Ishikawa (cell line): ENCODE data around the gene APBA1.

Source experiments
- CEBPB ChIP-seq: IDR thresholded peaks from 2 replicates; pipeline ENCODE4 v1.6.1; 2012
- CREB1 ChIP-seq: IDR thresholded peaks from 2 replicates; pipeline ENCODE4 v1.6.1; 2012; ENCODE audit warnings: low read depth
- EP300 ChIP-seq: IDR thresholded peaks from 2 replicates; pipeline ENCODE4 v1.6.1; 2012; ENCODE audit warnings: borderline replicate concordance
- FOXM1 ChIP-seq: IDR thresholded peaks from 2 replicates; pipeline ENCODE4 v1.6.1; 2012; ENCODE audit warnings: low read depth, borderline replicate concordance
- NFIC ChIP-seq: IDR thresholded peaks from 2 replicates; pipeline ENCODE4 v1.6.1; 2012
- RAD21 ChIP-seq: IDR thresholded peaks from 2 replicates; pipeline ENCODE4 v1.6.1; 2012; ENCODE audit warnings: low read depth
- TAF1 ChIP-seq: IDR thresholded peaks from 2 replicates; pipeline ENCODE4 v1.6.1; 2012; ENCODE audit warnings: low read depth, mild to moderate bottlenecking
- TCF12 ChIP-seq: IDR thresholded peaks from 2 replicates; pipeline ENCODE4 v1.6.1; 2012; ENCODE audit warnings: low read depth
- YY1 ChIP-seq: IDR thresholded peaks from 2 replicates; pipeline ENCODE4 v1.6.1; 2012; ENCODE audit warnings: low read depth
- TF ChIP-seq, protein P1 (sequence below): IDR thresholded peaks from 2 replicates; pipeline ENCODE4 v1.6.1; 2012
- TF ChIP-seq, protein P2 (sequence below): IDR thresholded peaks from 2 replicates; pipeline ENCODE4 v1.6.1; 2012; ENCODE audit warnings: low read depth, mild to moderate bottlenecking

DNA sequence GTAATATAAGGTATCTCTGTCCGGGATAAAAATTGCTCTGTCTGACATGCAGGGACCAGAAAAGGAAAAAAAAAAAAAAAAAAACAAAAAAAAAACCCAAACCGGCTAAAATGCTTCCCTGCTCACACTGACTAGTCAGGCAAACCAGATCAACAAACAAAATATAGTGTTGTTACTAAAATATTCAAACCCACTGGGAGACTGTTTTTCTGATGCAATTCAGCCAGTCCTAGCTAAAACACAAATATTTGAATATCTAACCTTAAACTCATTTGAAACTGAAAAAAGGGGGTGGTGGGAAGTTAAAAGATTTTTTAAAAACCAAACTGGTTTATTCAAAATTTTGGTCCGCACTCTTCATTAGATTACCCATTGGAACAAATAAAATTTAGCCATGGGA lies 61.0 kb downstream of the APBA1 start:
- TF ChIP-seq FOXM1 (no peak), YY1 (no peak), RAD21 (no peak), EP300 (no peak), CREB1 (no peak), NFIC (no peak), TAF1 (no peak), TCF12 (no peak), CEBPB (no peak)
- TF ChIP-seq, protein P1, sequence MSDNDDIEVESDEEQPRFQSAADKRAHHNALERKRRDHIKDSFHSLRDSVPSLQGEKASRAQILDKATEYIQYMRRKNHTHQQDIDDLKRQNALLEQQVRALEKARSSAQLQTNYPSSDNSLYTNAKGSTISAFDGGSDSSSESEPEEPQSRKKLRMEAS: no peak
- TF ChIP-seq, protein P2, sequence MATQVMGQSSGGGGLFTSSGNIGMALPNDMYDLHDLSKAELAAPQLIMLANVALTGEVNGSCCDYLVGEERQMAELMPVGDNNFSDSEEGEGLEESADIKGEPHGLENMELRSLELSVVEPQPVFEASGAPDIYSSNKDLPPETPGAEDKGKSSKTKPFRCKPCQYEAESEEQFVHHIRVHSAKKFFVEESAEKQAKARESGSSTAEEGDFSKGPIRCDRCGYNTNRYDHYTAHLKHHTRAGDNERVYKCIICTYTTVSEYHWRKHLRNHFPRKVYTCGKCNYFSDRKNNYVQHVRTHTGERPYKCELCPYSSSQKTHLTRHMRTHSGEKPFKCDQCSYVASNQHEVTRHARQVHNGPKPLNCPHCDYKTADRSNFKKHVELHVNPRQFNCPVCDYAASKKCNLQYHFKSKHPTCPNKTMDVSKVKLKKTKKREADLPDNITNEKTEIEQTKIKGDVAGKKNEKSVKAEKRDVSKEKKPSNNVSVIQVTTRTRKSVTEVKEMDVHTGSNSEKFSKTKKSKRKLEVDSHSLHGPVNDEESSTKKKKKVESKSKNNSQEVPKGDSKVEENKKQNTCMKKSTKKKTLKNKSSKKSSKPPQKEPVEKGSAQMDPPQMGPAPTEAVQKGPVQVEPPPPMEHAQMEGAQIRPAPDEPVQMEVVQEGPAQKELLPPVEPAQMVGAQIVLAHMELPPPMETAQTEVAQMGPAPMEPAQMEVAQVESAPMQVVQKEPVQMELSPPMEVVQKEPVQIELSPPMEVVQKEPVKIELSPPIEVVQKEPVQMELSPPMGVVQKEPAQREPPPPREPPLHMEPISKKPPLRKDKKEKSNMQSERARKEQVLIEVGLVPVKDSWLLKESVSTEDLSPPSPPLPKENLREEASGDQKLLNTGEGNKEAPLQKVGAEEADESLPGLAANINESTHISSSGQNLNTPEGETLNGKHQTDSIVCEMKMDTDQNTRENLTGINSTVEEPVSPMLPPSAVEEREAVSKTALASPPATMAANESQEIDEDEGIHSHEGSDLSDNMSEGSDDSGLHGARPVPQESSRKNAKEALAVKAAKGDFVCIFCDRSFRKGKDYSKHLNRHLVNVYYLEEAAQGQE: no peak
